ENCODE measurements around the gene ELAC1.
"Not testable (repeated sequence)": the region's sequence is repeated elsewhere in the genome, so short reads cannot be mapped to it uniquely, and the experiment has no call there.

The ELAC1 gene
- 2.5 to 7.6 (median 4.5) reads per million in 17 experiments for total RNA-seq

- peak; percentile 86 to 95 (median 90) for DNase-seq
These were observed at the start of gene ELAC1 for GRCh38 chr18:50967714-50968661. ELAC1 (plus strand) TSS chr18:50968040; CDS start chr18:50974405, 6,365 bp downstream.

GRCh38 chr18:50918153-50918552 is 49.7 kb upstream of the ELAC1 start:
- no peak for DNase-seq

GRCh38 chr18:50924372-50924771 is 43.5 kb upstream of the ELAC1 start:
- DNase-seq, result no peak

GRCh38 chr18:50926521-50926920 is 41.3 kb upstream of the ELAC1 start:
- no peak for DNase-seq

- DNase-seq, result no peak
These were observed 39.3 kb upstream of the ELAC1 start for GRCh38 chr18:50928551-50928950.

- no peak for DNase-seq
These were observed 34.2 kb upstream of the ELAC1 start for GRCh38 chr18:50933684-50934083.

- no peak for DNase-seq
These were observed 33.2 kb upstream of the ELAC1 start for GRCh38 chr18:50934545-50935211.

GRCh38 chr18:50935493-50936191 is 32.2 kb upstream of the ELAC1 start:
- no peak for DNase-seq

- peak in 3 of 4 experiments; percentile 8 to 41 (median 28) for DNase-seq
These were observed 30.7 kb upstream of the ELAC1 start for GRCh38 chr18:50937183-50937582.

- DNase-seq, result no peak
These were observed 28.9 kb upstream of the ELAC1 start for GRCh38 chr18:50938912-50939311.

- peak; percentile 68 to 87 (median 80) for DNase-seq
These were observed 23.5 kb upstream of the ELAC1 start for GRCh38 chr18:50944245-50944932.

- DNase-seq, result not testable (repeated sequence)
These were observed 21.9 kb upstream of the ELAC1 start for GRCh38 chr18:50945918-50946317.

GRCh38 chr18:50947899-50948298 is 19.9 kb upstream of the ELAC1 start:
- peak in 1 of 4 experiments; percentile 22 for DNase-seq

- no peak for DNase-seq
These were observed 18.7 kb upstream of the ELAC1 start for GRCh38 chr18:50949185-50949584.

GRCh38 chr18:50950626-50951025 is 17.2 kb upstream of the ELAC1 start:
- DNase-seq, result no peak

GRCh38 chr18:50953822-50954221 is 14.0 kb upstream of the ELAC1 start:
- no peak for DNase-seq

- DNase-seq, result no peak
These were observed 12.6 kb upstream of the ELAC1 start for GRCh38 chr18:50955253-50955652.

GRCh38 chr18:50956116-50956515 is 11.7 kb upstream of the ELAC1 start:
- DNase-seq, result no peak

- peak in 1 of 4 experiments; percentile 13 for DNase-seq
These were observed 5.9 kb upstream of the ELAC1 start for GRCh38 chr18:50961974-50962373.

GRCh38 chr18:50969448-50969847 is 1.6 kb downstream of the ELAC1 start:
- no peak for DNase-seq

- DNase-seq, result no peak
These were observed 2.2 kb downstream of the ELAC1 start for GRCh38 chr18:50970006-50970405.

- peak; percentile 24 to 49 (median 30) for DNase-seq
These were observed 4.6 kb downstream of the ELAC1 start for GRCh38 chr18:50972404-50972803.

Data from suppressor macrophage (primary cell).